ENCODE results near the gene CLBA1.

The CLBA1 gene

DNA sequence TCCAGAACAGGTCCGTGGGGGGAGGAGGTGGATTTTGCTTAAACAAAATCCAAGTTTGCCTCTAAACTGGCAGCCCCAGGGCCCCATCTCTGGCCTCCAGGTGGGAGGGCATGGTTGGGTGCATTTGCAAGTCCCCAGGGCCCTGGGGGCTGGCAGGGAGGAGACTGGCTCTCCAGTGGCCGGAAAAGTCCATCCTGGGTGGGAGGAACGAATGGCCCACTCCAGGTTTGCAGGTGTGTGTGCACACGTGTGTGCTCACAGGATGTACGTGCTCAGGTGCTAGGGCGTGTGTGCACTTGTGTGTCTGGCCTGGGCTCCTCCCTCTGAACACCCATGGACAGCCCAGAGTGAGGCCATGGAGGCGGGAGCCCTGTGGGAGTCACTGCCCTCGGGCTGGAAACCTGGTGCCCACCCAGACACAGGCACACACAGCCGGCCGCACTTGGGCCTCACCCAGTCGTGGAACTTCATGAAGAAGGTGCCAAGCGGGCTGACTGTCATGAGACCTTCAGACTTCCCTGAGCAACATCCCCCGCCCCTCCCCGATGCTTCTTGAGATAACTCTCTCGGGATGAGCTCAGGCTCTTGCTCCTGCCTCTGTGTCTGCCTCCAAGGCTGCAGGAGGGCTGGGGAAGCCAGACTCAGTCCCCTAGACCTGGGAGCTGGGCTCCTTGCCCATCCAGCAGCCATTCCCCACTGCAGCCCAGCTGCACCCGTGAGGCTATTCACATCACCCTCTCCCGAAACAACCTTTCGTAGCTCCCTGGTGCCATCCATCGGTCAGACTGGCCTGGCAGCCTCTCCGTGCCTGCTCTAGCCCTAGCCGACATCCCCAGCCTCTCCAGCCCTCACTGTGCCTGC, 16.8 kb upstream of the CLBA1 start:
- no peak for DNase-seq

GRCh38 chr14:104969741-104970230, 15.8 kb upstream of the CLBA1 start:
- no peak for DNase-seq

GRCh38 chr14:104970231-104971068, 15.1 kb upstream of the CLBA1 start:
- DNase-seq = no peak

DNA sequence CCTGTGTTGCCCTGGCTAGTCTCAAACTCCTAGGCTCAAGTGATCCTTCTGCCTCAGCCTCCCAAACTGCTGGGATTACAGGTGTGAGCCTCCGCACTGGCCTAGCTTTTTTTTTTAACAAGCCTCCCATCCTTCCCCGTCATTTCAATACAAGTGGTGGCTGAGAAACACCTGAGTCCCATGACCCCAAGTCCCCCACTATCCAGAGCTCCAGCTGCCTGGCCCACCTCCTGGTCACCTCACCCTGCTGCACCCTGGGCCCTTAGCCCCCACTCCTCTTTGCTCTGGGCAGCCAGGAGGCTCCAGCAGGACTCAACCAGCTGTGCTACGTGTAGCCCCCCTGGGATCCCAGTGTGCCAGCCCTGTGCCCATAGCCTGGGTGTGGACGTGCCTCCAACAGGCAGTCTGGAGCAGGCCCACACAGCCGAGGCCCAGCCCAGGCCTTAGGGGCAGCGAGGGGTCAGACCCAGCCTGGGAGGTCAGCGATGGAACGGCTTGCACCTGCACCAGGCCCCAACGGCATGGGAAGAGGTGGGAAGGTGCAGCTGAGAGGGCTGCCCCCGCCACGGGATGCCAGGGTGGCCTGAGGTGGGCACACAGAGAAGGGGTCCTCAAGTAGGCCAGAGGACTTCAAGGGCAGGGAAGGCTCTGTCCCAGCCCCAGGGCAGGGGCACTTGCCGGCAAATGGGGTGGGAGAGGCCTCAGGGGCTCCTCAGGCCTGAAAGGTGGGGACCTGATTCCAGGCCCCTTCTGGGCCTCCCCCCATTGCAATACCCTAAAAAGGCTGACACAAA, 13.9 kb upstream of the CLBA1 start:
- no peak for DNase-seq

DNA sequence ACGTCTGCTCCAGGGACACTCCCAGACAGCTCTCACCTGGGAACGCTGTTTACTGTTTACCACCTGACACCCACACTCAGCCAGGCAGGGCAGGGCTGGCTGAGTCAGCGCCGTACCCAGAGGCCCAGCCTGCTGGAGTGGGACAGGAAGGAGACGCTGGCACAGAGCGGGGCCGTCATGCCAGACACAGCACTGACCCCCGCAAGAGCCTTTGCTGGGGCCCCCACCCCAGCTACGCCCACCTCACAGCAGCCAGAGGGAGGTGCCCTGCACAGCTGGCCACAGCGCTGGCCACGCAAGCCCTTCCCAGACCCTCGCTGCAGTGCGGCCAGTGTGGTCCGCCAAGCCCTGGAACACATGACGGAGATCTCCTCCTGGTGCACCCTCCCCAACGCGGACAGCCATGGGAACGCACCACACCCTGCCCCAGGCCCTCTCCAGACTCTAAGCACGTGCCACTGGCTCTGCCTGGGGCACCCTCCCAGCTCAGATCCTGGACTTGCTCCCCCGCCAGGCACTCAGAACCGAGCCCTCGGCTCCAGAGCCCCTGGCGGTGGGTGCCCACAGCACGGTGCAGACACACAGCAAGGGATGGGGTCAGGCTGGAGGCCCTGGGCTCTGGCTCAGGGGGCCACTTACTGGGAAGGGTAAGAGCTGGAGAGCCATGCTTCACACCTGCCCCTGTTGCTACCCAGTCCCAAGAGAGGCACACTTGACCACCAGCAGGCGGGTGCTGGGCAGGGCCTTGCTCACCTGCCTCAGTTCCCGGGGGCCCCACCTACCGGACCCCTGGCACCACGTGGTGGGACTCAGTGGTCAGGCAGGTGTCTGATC, 13.1 kb upstream of the CLBA1 start:
- DNase-seq = no peak

DNA sequence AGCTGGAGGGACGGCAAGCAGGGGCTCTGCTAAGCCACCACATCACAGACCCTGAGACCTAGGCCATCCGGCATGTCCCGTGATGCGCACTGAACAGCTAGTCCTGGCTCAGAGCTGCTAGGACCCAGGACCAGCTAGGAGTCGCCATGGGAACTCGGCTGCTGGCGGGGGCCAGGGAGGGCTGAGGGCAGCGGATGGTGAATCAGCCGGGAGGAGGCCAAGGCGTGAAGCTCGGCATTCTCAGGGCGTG, 12.5 kb upstream of the CLBA1 start:
- DNase-seq = no peak

GRCh38 chr14:104973385-104974145, 12.0 kb upstream of the CLBA1 start:
- no peak for DNase-seq

DNA sequence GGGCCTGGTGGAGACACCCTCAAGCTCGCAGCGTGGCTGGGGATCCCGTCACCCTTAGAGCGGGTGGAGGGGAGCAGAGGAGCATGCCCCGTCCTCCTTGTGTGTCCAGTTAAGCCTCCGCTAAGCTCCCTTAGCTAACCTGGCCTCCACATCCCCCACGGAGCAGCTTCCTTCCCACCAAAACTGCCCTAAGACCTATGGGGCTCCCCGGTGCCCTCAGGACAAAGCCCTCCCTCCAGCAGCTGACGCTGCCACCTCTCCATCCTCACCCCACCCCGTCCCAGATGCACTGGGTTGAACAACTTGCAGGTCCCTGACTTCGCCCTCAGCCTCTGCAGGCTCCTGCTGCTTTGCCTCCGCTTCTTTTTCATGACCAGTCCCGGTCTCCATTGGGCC, 11.4 kb upstream of the CLBA1 start:
- no peak for DNase-seq

GRCh38 chr14:104974665-104975390, 10.8 kb upstream of the CLBA1 start:
- no peak for DNase-seq

GRCh38 chr14:104975481-104976197, 9.9 kb upstream of the CLBA1 start:
- no peak for DNase-seq

DNA sequence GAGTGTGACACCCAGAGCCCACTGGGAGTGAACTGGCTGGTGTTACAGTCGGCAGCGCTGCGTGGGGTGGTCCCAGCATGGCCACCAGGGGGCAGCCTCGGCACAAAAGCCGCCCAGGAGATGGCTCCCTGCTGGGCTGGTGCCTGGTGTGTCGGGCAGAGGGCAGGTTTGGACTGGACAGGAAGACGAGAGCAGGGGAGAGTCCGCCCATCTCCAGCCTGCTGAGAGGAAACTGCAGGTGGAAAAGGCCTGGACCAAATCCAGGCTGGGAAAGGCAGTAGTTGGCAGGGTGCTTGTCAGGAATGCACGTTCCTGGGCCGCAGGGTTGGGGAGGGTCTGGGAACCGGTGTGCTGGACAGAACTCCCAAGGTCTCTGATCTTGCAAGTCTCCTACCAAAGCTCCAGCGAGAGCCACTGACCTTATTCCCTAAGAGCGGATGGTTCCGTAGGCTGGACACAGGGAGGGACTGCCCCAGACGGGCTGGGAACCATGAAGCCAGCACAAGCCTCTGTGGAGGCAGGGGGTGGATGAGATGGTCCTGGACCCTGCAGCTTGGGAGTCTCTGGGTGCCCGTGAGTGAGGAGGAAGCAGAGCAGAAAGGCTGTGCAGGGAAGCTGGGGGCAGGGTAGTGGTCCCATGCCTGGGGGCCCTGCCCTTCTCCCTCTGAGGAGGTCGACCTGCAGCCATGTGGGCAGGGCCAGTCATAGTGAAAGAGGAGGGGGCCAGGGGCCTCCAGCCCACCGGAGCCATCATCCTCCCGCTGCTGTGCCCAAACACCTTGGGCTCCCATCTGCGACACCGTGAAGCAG, 9.2 kb upstream of the CLBA1 start:
- DNase-seq = peak; percentile 79 to 87

DNA sequence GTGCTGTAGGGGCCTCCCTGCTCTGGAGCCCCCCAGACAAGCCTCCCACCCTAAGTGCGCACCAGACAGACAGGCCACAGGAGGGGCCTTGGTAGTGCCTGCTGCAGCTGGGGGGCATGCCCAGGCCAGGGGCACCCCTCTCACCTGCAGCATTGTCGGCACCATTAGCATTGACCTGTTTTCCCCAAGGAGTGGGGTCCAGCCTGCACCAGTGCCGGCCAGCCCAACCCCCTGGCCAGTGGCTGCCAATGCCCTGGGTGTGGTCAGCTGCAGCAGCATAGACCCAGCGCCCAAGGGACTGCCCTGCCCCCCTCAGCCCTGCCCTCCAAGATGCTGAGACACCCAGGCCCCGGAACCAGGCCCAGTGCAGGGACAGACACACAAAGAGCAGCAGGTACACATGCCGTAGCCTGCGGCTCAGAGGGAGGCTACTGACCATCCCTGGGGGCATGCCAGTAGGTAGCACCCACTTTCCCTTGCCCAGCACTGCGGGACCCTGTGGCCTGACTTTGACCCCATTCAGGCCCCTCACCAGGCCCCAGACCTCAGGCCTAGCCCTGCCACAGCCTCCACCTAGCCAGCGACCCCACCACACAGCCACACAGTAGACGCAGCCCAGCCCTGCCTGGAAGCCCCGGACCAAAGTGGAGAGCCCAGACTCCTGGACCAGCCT, 8.4 kb upstream of the CLBA1 start:
- no peak for DNase-seq

- DNase-seq = peak; percentile 60 to 82
Observed at GRCh38 chr14:104977681-104978653, 7.6 kb upstream of the CLBA1 start, which contains the start of gene AHNAK2. AHNAK2 (minus strand) TSS chr14:104978374; CDS start chr14:104978237, 137 bp downstream.

GRCh38 chr14:104978746-104979691, 6.6 kb upstream of the CLBA1 start:
- no peak for DNase-seq

DNA sequence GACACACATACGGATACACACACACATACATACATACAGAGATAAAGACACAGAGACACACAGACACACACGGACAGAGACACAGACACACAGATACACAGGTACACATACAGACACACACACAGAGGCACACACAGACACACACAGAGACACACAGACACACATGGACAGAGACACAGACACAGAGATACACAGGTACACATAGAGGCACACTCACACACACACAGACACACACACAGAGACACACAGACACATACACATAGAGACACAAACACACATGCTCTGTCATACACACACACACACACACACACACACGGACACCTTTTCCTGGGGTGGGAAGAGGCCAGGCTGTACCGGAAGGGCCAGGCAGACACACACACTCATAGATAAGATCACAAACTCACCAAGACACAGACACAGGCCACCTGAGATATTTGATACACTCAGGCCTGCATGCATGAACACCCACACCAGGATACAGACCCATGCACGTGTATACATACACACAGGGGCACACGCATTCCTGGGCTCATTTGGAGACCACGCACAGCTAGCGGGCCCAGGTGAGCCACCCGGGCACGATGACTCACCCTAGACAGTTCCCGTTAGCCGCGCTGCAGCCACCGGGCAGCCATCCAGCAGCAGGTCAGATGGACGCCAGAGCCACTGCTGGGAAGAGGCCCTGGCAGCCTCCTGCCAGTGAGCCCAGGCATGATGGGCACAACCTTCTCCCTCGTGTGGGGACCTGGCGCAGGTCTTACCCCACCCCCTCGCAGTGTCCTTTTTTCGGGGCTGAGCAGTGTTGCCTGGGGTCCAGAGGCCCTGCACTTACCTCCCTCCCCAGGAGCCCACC, 5.6 kb upstream of the CLBA1 start:
- DNase-seq = peak; percentile 37 to 48
